GM12891 (cell line): ENCODE measurements around the gene YARS1.

ENCODE experiments used
- PAX5 ChIP-seq: IDR thresholded peaks from 2 replicates; pipeline ENCODE4 v1.6.1; 2011; ENCODE audit warnings: low read length, moderate library complexity, mild to moderate bottlenecking; ENCODE audit not compliant: insufficient read depth, severe bottlenecking
- POLR2A ChIP-seq: IDR thresholded peaks from 2 replicates; pipeline ENCODE4 v1.6.1; 2011; ENCODE audit warnings: low read depth, low read length, control low read depth
- POLR2AphosphoS5 ChIP-seq: IDR thresholded peaks from 2 replicates; pipeline ENCODE4 v1.6.1; 2011; ENCODE audit warnings: low read depth, low read length, control low read depth
- POU2F2 ChIP-seq: IDR thresholded peaks from 2 replicates; pipeline ENCODE4 v1.6.1; 2011; ENCODE audit warnings: low read depth, mild to moderate bottlenecking, control low read depth, low read length, moderate library complexity
- SPI1 ChIP-seq: IDR thresholded peaks from 2 replicates; pipeline ENCODE4 v1.6.1; 2011; ENCODE audit warnings: low read depth, low read length, control low read depth
- TAF1 ChIP-seq: IDR thresholded peaks from 2 replicates; pipeline ENCODE4 v1.6.1; 2011; ENCODE audit warnings: low read depth, low read length, control low read depth

GRCh38 chr1:32767156-32767555 is 50.0 kb downstream of the YARS1 start:
- TF ChIP-seq POLR2A (no peak), POLR2AphosphoS5 (no peak), PAX5 (no peak), POU2F2 (no peak), TAF1 (no peak), SPI1 (no peak)
